ENCODE results near the gene ZBTB26.

The ZBTB26 gene

GRCh38 chr9:122931226-122932121 is at the start of gene ZBTB26:
TSS of gene ZBTB26 (minus strand) at chr9:122931512. CDS start at chr9:122919934, 11,578 bp downstream.
- DNase-seq (ENCODE audit: low read depth in 2 of 3, low spot score in 2 of 3), result peak; percentile 66 to 81 (median 78)

- no peak for DNase-seq (ENCODE audit: low read depth in 2 of 3, low spot score in 2 of 3)
Observed at GRCh38 chr9:122978601-122979000, 47.3 kb upstream of the ZBTB26 start.

- DNase-seq (ENCODE audit: low read depth in 2 of 3, low spot score in 2 of 3), result no peak
Observed at GRCh38 chr9:122975196-122975595, 43.9 kb upstream of the ZBTB26 start.

- no peak for DNase-seq (ENCODE audit: low read depth in 2 of 3, low spot score in 2 of 3)
Observed at GRCh38 chr9:122961139-122961538, 29.8 kb upstream of the ZBTB26 start.

GRCh38 chr9:122955961-122956360 is 24.6 kb upstream of the ZBTB26 start:
- no peak for DNase-seq (ENCODE audit: low read depth in 2 of 3, low spot score in 2 of 3)

- DNase-seq (ENCODE audit: low read depth in 2 of 3, low spot score in 2 of 3), result no peak
Observed at GRCh38 chr9:122954253-122954691, 23.0 kb upstream of the ZBTB26 start.

- no peak for DNase-seq (ENCODE audit: low read depth in 2 of 3, low spot score in 2 of 3)
Observed at GRCh38 chr9:122951056-122951455, 19.7 kb upstream of the ZBTB26 start.

- no peak for DNase-seq (ENCODE audit: low read depth in 2 of 3, low spot score in 2 of 3)
Observed at GRCh38 chr9:122950263-122950662, 19.0 kb upstream of the ZBTB26 start.

- DNase-seq (ENCODE audit: low read depth in 2 of 3, low spot score in 2 of 3), result no peak
Observed at GRCh38 chr9:122949696-122950095, 18.4 kb upstream of the ZBTB26 start.

GRCh38 chr9:122948313-122948712 is 17.0 kb upstream of the ZBTB26 start:
- no peak for DNase-seq (ENCODE audit: low read depth in 2 of 3, low spot score in 2 of 3)

- DNase-seq (ENCODE audit: low read depth in 2 of 3, low spot score in 2 of 3), result no peak
Observed at GRCh38 chr9:122946461-122947005, 15.2 kb upstream of the ZBTB26 start.

- no peak for DNase-seq (ENCODE audit: low read depth in 2 of 3, low spot score in 2 of 3)
Observed at GRCh38 chr9:122944960-122945888, 13.9 kb upstream of the ZBTB26 start.

GRCh38 chr9:122941582-122942234 is 10.4 kb upstream of the ZBTB26 start:
- no peak for DNase-seq (ENCODE audit: low read depth in 2 of 3, low spot score in 2 of 3)

- DNase-seq (ENCODE audit: low read depth in 2 of 3, low spot score in 2 of 3), result peak; percentile 91 to 95 (median 95)
Observed at GRCh38 chr9:122940749-122941581, 9.7 kb upstream of the ZBTB26 start, which contains the start of gene RABGAP1. TSS of gene RABGAP1 (plus strand) at chr9:122941020. CDS start at chr9:122957060, 16,040 bp downstream.

GRCh38 chr9:122940454-122940748 is 9.1 kb upstream of the ZBTB26 start:
- no peak for DNase-seq (ENCODE audit: low read depth in 2 of 3, low spot score in 2 of 3)

- DNase-seq (ENCODE audit: low read depth in 2 of 3, low spot score in 2 of 3), result no peak
Observed at GRCh38 chr9:122939601-122940000, 8.3 kb upstream of the ZBTB26 start.

- no peak for DNase-seq (ENCODE audit: low read depth in 2 of 3, low spot score in 2 of 3)
Observed at GRCh38 chr9:122936883-122937282, 5.6 kb upstream of the ZBTB26 start.

- DNase-seq (ENCODE audit: low read depth in 2 of 3, low spot score in 2 of 3), result no peak
Observed at GRCh38 chr9:122936464-122936863, 5.2 kb upstream of the ZBTB26 start.

GRCh38 chr9:122930541-122931225 is 629 bp downstream of the ZBTB26 start:
- no peak for DNase-seq (ENCODE audit: low read depth in 2 of 3, low spot score in 2 of 3)
